A549 (cell line): ENCODE data around the gene PPP4R1. TPM values are rescaled to one million over a fixed set of nuclear protein-coding genes. Genes with fewer than 3 reads are reported as not detected.
"Not testable (repeated sequence)": the region's sequence is repeated elsewhere in the genome, so short reads cannot be mapped to it uniquely, and the experiment has no call there.

Source experiments
- ATAC-seq, 2 experiments: fragments of 200-7000 bp in 1 of 2; fragments of >200 bp in 1 of 2; cut with Nextera tagmentation in 1 of 2; cut with Tn5 transposase in 1 of 2; 3 replicates each; pipeline versions ENCODE4 v1.8.0 to v1.9.1; 2018 to 2020; ENCODE audit warnings: mild to moderate bottlenecking in 1 of 2, moderate library complexity in 1 of 2
- CTCF ChIA-PET: fragments of 300-600 bp; sonication (Branson Sonifier 250); formaldehyde crosslinking; extraction: SDS; loops from one replicate; lab custom pipeline; 2021; ENCODE audit warnings: antibody characterized with exemption, inconsistent platforms; lab: Yijun Ruan, JAX
- POLR2A ChIA-PET: fragments of 350-600 bp; formaldehyde crosslinking; extraction: SDS; loops from one replicate; lab custom pipeline; 2021; ENCODE audit warnings: antibody characterized with exemption, inconsistent platforms; lab: Yijun Ruan, JAX
- DNase-seq, 2 experiments: peaks; one replicate each; pipeline versions ENCODE4 v3.0.0 to v3.0.0-alpha.2; 2011 to 2016; ENCODE audit warnings: low read depth in 1 of 2, low spot score in 1 of 2
- FAIRE-seq: peaks from 2 replicates; lab custom pipeline; 2011; peaks lifted over from hg19 to GRCh38; lab: Jason Lieb, UNC
- H3K27ac ChIP-seq, 2 experiments: fragments of >200 bp; sonication (Bioruptor Twin); formaldehyde crosslinking; 3 replicates each; pipeline ENCODE4 v1.5.1; 2016 to 2017
- H3K4me1 ChIP-seq: fragments of >200 bp; sonication (Bioruptor Twin); formaldehyde crosslinking; 3 replicates; pipeline ENCODE4 v1.6.1; 2016
- H3K4me2 ChIP-seq: fragments of >200 bp; sonication (Bioruptor Twin); formaldehyde crosslinking; 3 replicates; pipeline ENCODE4 v1.6.1; 2016
- H3K4me3 ChIP-seq: fragments of >200 bp; sonication (Bioruptor Twin); formaldehyde crosslinking; 3 replicates; pipeline ENCODE4 v1.5.1; 2016
- H3K9me3 ChIP-seq: fragments of >200 bp; sonication (Bioruptor Twin); formaldehyde crosslinking; 3 replicates; pipeline ENCODE4 v1.6.1; 2016
- CBX8 ChIP-seq: fragments of 200-600 bp; sonication (generic); IDR thresholded peaks from 2 replicates; pipeline ENCODE4 v1.6.1; 2016
- CEBPB ChIP-seq, 2 experiments: fragments of >200 bp in 1 of 2; sonication (Bioruptor Twin) in 1 of 2; formaldehyde crosslinking in 1 of 2; IDR thresholded peaks; 2 replicates each; pipeline ENCODE4 v1.6.1; 2012 to 2016
- CHD2 ChIP-seq: fragments of 150-350 bp; IDR thresholded peaks from 2 replicates; pipeline ENCODE4 v1.6.1; 2014; ENCODE audit warnings: low read length; ENCODE audit not compliant: partially characterized antibody
- CHD4 ChIP-seq: fragments of 200-600 bp; sonication (generic); IDR thresholded peaks from 2 replicates; pipeline ENCODE4 v1.6.1; 2016; ENCODE audit warnings: antibody characterized with exemption, mild to moderate bottlenecking, borderline replicate concordance
- EP300 ChIP-seq, 2 experiments: fragments of >200 bp; sonication (Bioruptor Twin); formaldehyde crosslinking; IDR thresholded peaks; 2 replicates in 1 of 2; 3 replicates in 1 of 2; pipeline ENCODE4 v1.6.1; 2016 to 2017
- FOSL2 ChIP-seq, 2 experiments: fragments of 450-650 bp in 1 of 2; fragments of >200 bp in 1 of 2; sonication (Bioruptor Twin) in 1 of 2; formaldehyde crosslinking; IDR thresholded peaks; 2 replicates each; pipeline versions ENCODE4 v1.5.0 to v1.6.1; 2016 to 2020; ENCODE audit warnings: mild to moderate bottlenecking in 1 of 2, moderate library complexity in 1 of 2
- GATA3 ChIP-seq: IDR thresholded peaks from 2 replicates; pipeline ENCODE4 v1.6.1; 2012; ENCODE audit warnings: borderline replicate concordance
- JUNB ChIP-seq: fragments of >200 bp; sonication (Bioruptor Twin); formaldehyde crosslinking; IDR thresholded peaks from 2 replicates; pipeline ENCODE4 v1.6.1; 2016
- MAFK ChIP-seq: fragments of 450-650 bp; IDR thresholded peaks from 2 replicates; pipeline ENCODE4 v1.6.1; 2014; ENCODE audit not compliant: partially characterized antibody
- POLR2A ChIP-seq: IDR thresholded peaks from 2 replicates; pipeline ENCODE4 v1.6.1; 2012; ENCODE audit warnings: mild to moderate bottlenecking, low read length
- POLR2AphosphoS2 ChIP-seq: conservative IDR thresholded peaks from 2 replicates; pipeline ENCODE4 v1.6.1; 2012; ENCODE audit warnings: low read length, improper control_type of control experiment, inconsistent platforms
- RFX5 ChIP-seq: fragments of 450-650 bp; IDR thresholded peaks from 2 replicates; pipeline ENCODE4 v1.7.1; 2014; ENCODE audit warnings: antibody characterized with exemption, mild to moderate bottlenecking, moderate library complexity
- SREBF2 ChIP-seq: fragments of 450-650 bp; IDR thresholded peaks from 2 replicates; pipeline ENCODE4 v1.6.1; 2014; ENCODE audit warnings: mild to moderate bottlenecking, moderate library complexity
- ZSCAN20 ChIP-seq: fragments of 250-450 bp; sonication (Bioruptor Pico); IDR thresholded peaks from 2 replicates; pipeline ENCODE4 v1.8.0; 2022; ENCODE audit warnings: mild to moderate bottlenecking, moderate library complexity
- WGBS: methylation state at CpG from one replicate; pipeline ENCODE4 v1.1.6; 2017; ENCODE audit errors: missing lambda C conversion rate; 5-methylcytosine and 5-hydroxymethylcytosine counted together
- polyA plus RNA-seq, 4 experiments: library from polyadenylated mRNA; depleted of rRNA in 3 of 4; stranded (reverse); fragments of >200 nt; fragmentation: RNase III in 1 of 4; extraction: RNeasy Plus Mini Kit Qiagen cat#74134 plus additional on column Dnase treatment in 1 of 4; gene quantifications; 2 replicates in 3 of 4; 3 replicates in 1 of 4; pipeline ENCODE4 v1.2.3, GENCODE V29; 2011 to 2017
- TF ChIP-seq, protein P1 (sequence below): fragments of >200 bp; sonication (Bioruptor Twin); formaldehyde crosslinking; IDR thresholded peaks from 2 replicates; pipeline ENCODE4 v1.6.1; 2016
- TF ChIP-seq, protein P2 (sequence below): fragments of >200 bp; sonication (Bioruptor Twin); formaldehyde crosslinking; IDR thresholded peaks from 3 replicates; pipeline ENCODE4 v1.5.1; 2016
- TF ChIP-seq, protein P3 (sequence below): fragments of 250-450 bp; sonication (Bioruptor Pico); IDR thresholded peaks from 2 replicates; pipeline ENCODE4 v1.5.0; 2021; ENCODE audit warnings: mild to moderate bottlenecking, moderate library complexity, borderline replicate concordance

PPP4R1 gene
- polyA plus RNA-seq, 2 of the 4 experiments (the other 2 are of a cell fraction) = 40.1 to 97.3 TPM

DNA sequence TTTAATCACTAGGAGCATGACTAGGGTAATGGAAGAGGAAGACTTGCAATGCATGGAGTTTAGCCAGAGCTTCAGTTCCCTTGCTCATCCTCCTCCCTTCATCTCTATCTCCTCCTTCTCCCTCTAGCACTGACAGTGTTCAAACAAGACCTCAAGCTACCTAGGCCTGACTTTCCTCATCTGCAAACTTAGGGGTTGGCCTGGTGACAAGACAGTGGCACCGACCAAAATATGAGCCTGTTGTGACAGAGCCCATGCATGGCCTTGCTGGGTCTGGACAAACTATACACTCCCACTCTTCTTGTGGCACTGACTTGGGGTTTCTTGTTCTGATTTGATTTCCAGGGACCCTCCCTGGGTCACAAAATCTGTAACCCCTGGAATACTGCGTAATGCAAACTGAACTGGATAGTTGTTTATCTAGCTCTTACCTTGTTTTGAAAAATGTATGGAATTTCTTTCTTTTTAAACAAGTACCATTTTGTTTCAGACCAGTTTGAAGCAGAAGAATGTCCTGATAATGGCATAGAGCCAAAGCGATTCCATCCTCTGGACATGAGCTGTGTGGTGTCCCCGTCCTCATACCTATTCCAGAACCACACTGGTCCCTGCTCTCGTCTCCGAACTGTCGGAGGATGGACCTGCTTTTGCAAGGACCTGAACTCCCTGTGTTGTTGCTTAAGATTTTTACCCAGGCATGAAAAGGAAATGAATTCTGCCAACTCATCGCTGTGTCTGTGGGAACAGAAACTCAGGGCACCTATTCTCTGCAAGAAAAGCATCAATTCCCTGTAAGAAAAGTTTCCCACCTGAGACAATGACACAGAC is 33.4 kb upstream of the PPP4R1 start (continued):
- TF ChIP-seq, protein P1, sequence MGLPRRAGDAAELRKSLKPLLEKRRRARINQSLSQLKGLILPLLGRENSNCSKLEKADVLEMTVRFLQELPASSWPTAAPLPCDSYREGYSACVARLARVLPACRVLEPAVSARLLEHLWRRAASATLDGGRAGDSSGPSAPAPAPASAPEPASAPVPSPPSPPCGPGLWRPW = no peak
- no peak for TF ChIP-seq RFX5
- TF ChIP-seq, protein P2, sequence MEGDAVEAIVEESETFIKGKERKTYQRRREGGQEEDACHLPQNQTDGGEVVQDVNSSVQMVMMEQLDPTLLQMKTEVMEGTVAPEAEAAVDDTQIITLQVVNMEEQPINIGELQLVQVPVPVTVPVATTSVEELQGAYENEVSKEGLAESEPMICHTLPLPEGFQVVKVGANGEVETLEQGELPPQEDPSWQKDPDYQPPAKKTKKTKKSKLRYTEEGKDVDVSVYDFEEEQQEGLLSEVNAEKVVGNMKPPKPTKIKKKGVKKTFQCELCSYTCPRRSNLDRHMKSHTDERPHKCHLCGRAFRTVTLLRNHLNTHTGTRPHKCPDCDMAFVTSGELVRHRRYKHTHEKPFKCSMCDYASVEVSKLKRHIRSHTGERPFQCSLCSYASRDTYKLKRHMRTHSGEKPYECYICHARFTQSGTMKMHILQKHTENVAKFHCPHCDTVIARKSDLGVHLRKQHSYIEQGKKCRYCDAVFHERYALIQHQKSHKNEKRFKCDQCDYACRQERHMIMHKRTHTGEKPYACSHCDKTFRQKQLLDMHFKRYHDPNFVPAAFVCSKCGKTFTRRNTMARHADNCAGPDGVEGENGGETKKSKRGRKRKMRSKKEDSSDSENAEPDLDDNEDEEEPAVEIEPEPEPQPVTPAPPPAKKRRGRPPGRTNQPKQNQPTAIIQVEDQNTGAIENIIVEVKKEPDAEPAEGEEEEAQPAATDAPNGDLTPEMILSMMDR = no peak

DNA sequence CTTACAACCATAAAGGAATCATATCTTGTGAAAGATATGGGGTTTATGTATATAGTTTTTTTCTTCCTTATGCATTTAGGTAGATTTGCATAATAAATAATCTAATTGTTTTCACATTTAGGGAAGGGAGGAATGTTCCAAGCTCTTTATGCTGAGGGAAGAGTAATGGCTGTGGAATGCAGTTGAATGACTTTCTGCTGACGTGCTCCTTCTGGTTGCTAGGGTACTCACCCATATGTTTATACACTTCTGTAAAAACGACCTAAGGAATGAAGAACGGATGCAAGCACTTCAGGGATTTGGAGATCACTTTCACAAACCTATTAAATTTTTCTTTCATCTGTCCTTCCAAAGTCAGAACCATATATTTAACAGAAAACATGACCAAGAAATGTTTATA is 29.2 kb upstream of the PPP4R1 start:
- ChIA-PET POLR2A (interaction anchor here (1.0 kb wide), 1 partner anchor 28 kb away, joined by 3 read pairs; no protein-coding TSS in a partner anchor), CTCF (interaction anchor here (2.0 kb wide), 1 partner anchor 39 kb away, joined by 6 read pairs; no protein-coding TSS in a partner anchor)
- no peaks in the 10 kb centered on the region for H3K9me3 ChIP-seq
- H3K27ac ChIP-seq = peak overlapping the region; percentile 80 to 88; a peak in 5 of 6 replicates
- FAIRE-seq (peak; percentile 73), DNase-seq (peak; percentile 78 to 92), ATAC-seq (peak; percentile 93 to 95)
- peaks cover 50% of the 10 kb centered on the region for H3K4me1 ChIP-seq
- no peak overlapping the region for H3K4me3 ChIP-seq
- peak overlapping the region; percentile 74 for H3K4me2 ChIP-seq
- 1% methylated on average over 3 of the region's 3 CpGs for WGBS
- TF ChIP-seq, protein P3, sequence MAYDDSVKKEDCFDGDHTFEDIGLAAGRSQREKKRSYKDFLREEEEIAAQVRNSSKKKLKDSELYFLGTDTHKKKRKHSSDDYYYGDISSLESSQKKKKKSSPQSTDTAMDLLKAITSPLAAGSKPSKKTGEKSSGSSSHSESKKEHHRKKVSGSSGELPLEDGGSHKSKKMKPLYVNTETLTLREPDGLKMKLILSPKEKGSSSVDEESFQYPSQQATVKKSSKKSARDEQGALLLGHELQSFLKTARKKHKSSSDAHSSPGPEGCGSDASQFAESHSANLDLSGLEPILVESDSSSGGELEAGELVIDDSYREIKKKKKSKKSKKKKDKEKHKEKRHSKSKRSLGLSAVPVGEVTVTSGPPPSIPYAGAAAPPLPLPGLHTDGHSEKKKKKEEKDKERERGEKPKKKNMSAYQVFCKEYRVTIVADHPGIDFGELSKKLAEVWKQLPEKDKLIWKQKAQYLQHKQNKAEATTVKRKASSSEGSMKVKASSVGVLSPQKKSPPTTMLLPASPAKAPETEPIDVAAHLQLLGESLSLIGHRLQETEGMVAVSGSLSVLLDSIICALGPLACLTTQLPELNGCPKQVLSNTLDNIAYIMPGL (CRISPR knock-in tag) = no peak
- TF ChIP-seq FOSL2 (IDR thresholded peaks at IDR 0.05) = no peak
- peak; percentile 85 for TF ChIP-seq FOSL2 (CRISPR knock-in tag; IDR thresholded peaks at IDR 0.05)
- 0 out of 2 replicates have a peak, but pooled peaks have one; percentile 34 for TF ChIP-seq JUNB
- peak in 1 of 2 experiments; percentile 24; a peak in 1 of 5 replicates for TF ChIP-seq EP300 (IDR thresholded peaks at IDR 0.05)
- no peak for TF ChIP-seq RFX5
- TF ChIP-seq CHD4 = no peak
- TF ChIP-seq POLR2AphosphoS2 = no peak
- peak; percentile 96 for TF ChIP-seq MAFK
- no peak for TF ChIP-seq ZSCAN20 (CRISPR knock-in tag)
- no peak for TF ChIP-seq CHD2
- no peak for TF ChIP-seq POLR2A
- no peak for TF ChIP-seq GATA3

DNA sequence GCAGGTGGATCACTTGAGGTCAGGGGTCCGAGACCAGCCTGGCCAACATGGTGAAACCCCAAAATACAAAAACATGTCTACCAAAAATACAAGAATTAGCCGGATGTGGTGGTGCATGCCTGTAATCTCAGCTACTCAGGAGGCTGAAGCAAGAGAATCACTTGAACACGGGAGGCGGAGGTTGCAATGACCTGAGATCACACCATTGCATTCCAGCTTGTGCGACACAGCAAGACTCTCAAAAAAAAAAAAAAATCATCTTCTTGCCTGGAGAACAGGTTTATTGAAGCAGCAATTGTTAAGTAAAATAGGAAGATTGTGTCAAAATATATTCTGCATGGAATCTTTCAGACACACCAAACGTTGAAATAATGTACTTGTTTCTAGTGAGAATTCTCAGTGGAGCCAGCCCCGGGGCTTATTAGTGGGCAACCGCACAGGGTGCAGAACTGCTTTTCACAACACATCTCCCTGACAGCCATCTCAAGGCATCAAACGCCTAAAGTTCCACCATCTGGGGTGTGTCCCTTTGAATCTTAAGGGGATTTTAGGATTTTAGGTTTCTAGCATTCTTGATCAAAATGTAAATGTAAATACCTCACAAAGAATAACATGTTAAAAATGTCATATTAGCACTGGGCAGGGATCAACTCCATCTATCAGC is 28.6 kb upstream of the PPP4R1 start:
- TF ChIP-seq CEBPB (IDR thresholded peaks at IDR 0.05) (no peak), CBX8 (no peak), RFX5 (no peak), SREBF2 (no peak)
- TF ChIP-seq, protein P2 = no peak
- peak overlapping the region; percentile 80 to 88 for H3K27ac ChIP-seq
- H3K4me2 ChIP-seq = peak overlapping the region; percentile 74
- no peak for FAIRE-seq
- ChIA-PET POLR2A (interaction anchor here (1.0 kb wide), 1 partner anchor 27 kb away, joined by 3 read pairs; no protein-coding TSS in a partner anchor), CTCF (interaction anchor here (2.0 kb wide), 1 partner anchor 40 kb away, joined by 6 read pairs; no protein-coding TSS in a partner anchor)
- WGBS = 56% methylated on average over 9 of the region's 9 CpGs
- ATAC-seq = peak in 1 of 2 experiments; percentile 42; a peak in 3 of 6 replicates
- DNase-seq = no peak
- no peak overlapping the region for H3K4me3 ChIP-seq
- H3K9me3 ChIP-seq = no peaks in the 10 kb centered on the region
- peaks cover 45% of the 10 kb centered on the region for H3K4me1 ChIP-seq

DNA sequence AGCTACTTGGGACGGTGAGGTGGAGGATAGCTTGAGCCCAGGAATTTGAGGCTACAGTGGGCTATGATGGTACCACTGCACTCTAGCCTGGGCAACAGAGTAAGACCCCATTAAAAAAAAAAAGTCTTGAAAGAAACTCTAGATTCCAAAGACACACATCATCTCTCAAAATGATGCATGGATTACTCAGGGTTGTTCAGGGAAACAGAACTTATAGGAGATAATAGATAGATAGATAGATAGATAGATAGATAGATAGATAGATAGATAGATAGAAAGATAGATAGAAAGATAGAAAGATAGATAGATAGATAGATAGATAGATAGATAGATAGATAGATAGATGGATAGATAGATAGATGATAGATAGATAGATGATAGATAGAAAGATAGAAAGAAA is 26.7 kb upstream of the PPP4R1 start:
- H3K4me2 ChIP-seq, FAIRE-seq, H3K4me3 ChIP-seq, H3K9me3 ChIP-seq, POLR2A ChIA-PET, DNase-seq, ATAC-seq: not testable (repeated sequence)
- CTCF ChIA-PET = interaction anchor here (2.5 kb wide), 1 partner anchor 28 kb away, joined by 8 read pairs; no protein-coding TSS in a partner anchor
- peaks cover 33% of the 10 kb centered on the region for H3K4me1 ChIP-seq
- peak overlapping the region in 1 of 2 experiments; percentile 43; a peak in 1 of 6 replicates for H3K27ac ChIP-seq
- WGBS = 87% methylated on average over 1 of the region's 1 CpG
